ENCODE measurements around the gene ABCB11. TPM values are rescaled to one million over a fixed set of nuclear protein-coding genes. Genes with fewer than 3 reads are reported as not detected.

Gene ABCB11
- total RNA-seq, 1 experiment from 2014 or later, result 0.05 TPM

- H3K9me3 ChIP-seq (ENCODE audit: control insufficient read depth, insufficient read depth, low read depth, low read length), result no peaks in the 10 kb centered on the region
- H3K4me1 ChIP-seq (ENCODE audit: control insufficient read depth, insufficient read depth, low read length), result no peaks in the 10 kb centered on the region
- BruUV-seq (replicated peaks), result no TSS peak
- H3K36me3 ChIP-seq (ENCODE audit: control insufficient read depth, insufficient read depth, low read length), result no peaks in the 10 kb centered on the region
- intact Hi-C loops (cut with micrococcal nuclease; ENCODE audit: unreplicated experiment), result no loop called here
- H3K4me3 ChIP-seq (ENCODE audit: low read depth in 2 of 2, low read length in 2 of 2), result no peak overlapping the region
- no peak overlapping the region for H3K27ac ChIP-seq (ENCODE audit: low read length)
- DNase-seq (ENCODE audit: low read depth, low spot score) (no peak), ATAC-seq (no peak)
- TF ChIP-seq SIN3A (IDR thresholded peaks at IDR 0.05; ENCODE audit: borderline replicate concordance, insufficient read depth, low read depth, low read length) (no peak), POLR2AphosphoS5 (IDR thresholded peaks at IDR 0.05; ENCODE audit: low read depth, low read length) (no peak), TCF7L2 (IDR thresholded peaks at IDR 0.05; ENCODE audit: low read depth, low read length) (no peak)
- TF ChIP-seq, protein P1, sequence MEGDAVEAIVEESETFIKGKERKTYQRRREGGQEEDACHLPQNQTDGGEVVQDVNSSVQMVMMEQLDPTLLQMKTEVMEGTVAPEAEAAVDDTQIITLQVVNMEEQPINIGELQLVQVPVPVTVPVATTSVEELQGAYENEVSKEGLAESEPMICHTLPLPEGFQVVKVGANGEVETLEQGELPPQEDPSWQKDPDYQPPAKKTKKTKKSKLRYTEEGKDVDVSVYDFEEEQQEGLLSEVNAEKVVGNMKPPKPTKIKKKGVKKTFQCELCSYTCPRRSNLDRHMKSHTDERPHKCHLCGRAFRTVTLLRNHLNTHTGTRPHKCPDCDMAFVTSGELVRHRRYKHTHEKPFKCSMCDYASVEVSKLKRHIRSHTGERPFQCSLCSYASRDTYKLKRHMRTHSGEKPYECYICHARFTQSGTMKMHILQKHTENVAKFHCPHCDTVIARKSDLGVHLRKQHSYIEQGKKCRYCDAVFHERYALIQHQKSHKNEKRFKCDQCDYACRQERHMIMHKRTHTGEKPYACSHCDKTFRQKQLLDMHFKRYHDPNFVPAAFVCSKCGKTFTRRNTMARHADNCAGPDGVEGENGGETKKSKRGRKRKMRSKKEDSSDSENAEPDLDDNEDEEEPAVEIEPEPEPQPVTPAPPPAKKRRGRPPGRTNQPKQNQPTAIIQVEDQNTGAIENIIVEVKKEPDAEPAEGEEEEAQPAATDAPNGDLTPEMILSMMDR (IDR thresholded peaks at IDR 0.05), result no peak
- ChIA-PET POLR2A (no interaction called here), CTCF (no interaction called here)
- in situ Hi-C loops (cut with HindIII; ENCODE audit: low pct_unique_long_range_greater_than_20kb, low sequenced_read_pairs), result no loop called here
- H3K27me3 ChIP-seq (ENCODE audit: control insufficient read depth, insufficient read depth, low read length), result no peaks in the 10 kb centered on the region
Measured at GRCh38 chr2:168981651-168982050, 49.5 kb downstream of the ABCB11 start.

- Histone ChIP-seq H3K4me3 (ENCODE audit: low read depth in 2 of 2, low read length in 2 of 2) (no peak overlapping the region), H3K36me3 (ENCODE audit: control insufficient read depth, insufficient read depth, low read length) (no peaks in the 10 kb centered on the region), H3K27ac (ENCODE audit: low read length) (no peak overlapping the region), H3K4me1 (ENCODE audit: control insufficient read depth, insufficient read depth, low read length) (no peaks in the 10 kb centered on the region), H3K9me3 (ENCODE audit: control insufficient read depth, insufficient read depth, low read depth, low read length) (no peaks in the 10 kb centered on the region), H3K27me3 (ENCODE audit: control insufficient read depth, insufficient read depth, low read length) (no peaks in the 10 kb centered on the region)
- ATAC-seq, result no peak
- no peak for DNase-seq (ENCODE audit: low read depth, low spot score)
- BruUV-seq (replicated peaks), result no TSS peak
- ChIA-PET POLR2A (no interaction called here), CTCF (no interaction called here)
- in situ Hi-C loops (cut with HindIII; ENCODE audit: low pct_unique_long_range_greater_than_20kb, low sequenced_read_pairs) (no loop called here), intact Hi-C loops (cut with micrococcal nuclease; ENCODE audit: unreplicated experiment) (no loop called here)
- TF ChIP-seq, protein P1 (IDR thresholded peaks at IDR 0.05), result no peak
- TF ChIP-seq TCF7L2 (IDR thresholded peaks at IDR 0.05; ENCODE audit: low read depth, low read length), result no peak
- TF ChIP-seq SIN3A (IDR thresholded peaks at IDR 0.05; ENCODE audit: borderline replicate concordance, insufficient read depth, low read depth, low read length), result no peak
- no peak for TF ChIP-seq POLR2AphosphoS5 (IDR thresholded peaks at IDR 0.05; ENCODE audit: low read depth, low read length)
- no peak for TF ChIP-seq REST (IDR thresholded peaks at IDR 0.05; ENCODE audit: insufficient read depth in 1 of 2, low read depth in 2 of 2, low read length in 1 of 2)
Measured at GRCh38 chr2:168978461-168978861, 52.7 kb downstream of the ABCB11 start.
